Epidermal melanocyte (primary cell): Measurements from ENCODE around the gene COLQ.
"Not testable (repeated sequence)": the region's sequence is repeated elsewhere in the genome, so short reads cannot be mapped to it uniquely, and the experiment has no call there.

Source experiments
- DNase-seq: peaks from one replicate; pipeline ENCODE4 v3.0.0; 2011; ENCODE audit warnings: low spot score; ENCODE audit not compliant: insufficient read length

COLQ gene

GRCh38 chr3:15430624-15431023 is 90.9 kb downstream of the COLQ start:
- DNase-seq: no peak

- DNase-seq: no peak
These were observed 92.4 kb downstream of the COLQ start for GRCh38 chr3:15429080-15429479.

- no peak for DNase-seq
These were observed 93.0 kb downstream of the COLQ start for GRCh38 chr3:15428539-15428938.

- no peak for DNase-seq
These were observed 93.5 kb downstream of the COLQ start for GRCh38 chr3:15427981-15428380.

- peak; percentile 81 for DNase-seq
These were observed 94.2 kb downstream of the COLQ start, which contains the start of the genes EAF1 and METTL6 for GRCh38 chr3:15427182-15427880. Gene EAF1 (plus strand): TSS chr3:15427598. CDS start chr3:15427780, 182 bp downstream. Gene METTL6 (minus strand): TSS chr3:15427544. CDS start chr3:15426511, 1,033 bp downstream.

- DNase-seq: no peak
These were observed 94.9 kb downstream of the COLQ start for GRCh38 chr3:15426579-15427118.

- no peak for DNase-seq
These were observed 100.6 kb downstream of the COLQ start for GRCh38 chr3:15420871-15421270.

GRCh38 chr3:15410966-15411365 is 110.5 kb downstream of the COLQ start:
- not testable (repeated sequence) for DNase-seq

GRCh38 chr3:15409774-15410173 is 111.7 kb downstream of the COLQ start:
- DNase-seq: no peak

GRCh38 chr3:15409239-15409638 is 112.3 kb downstream of the COLQ start:
- no peak for DNase-seq

GRCh38 chr3:15405448-15406050 is 116.0 kb downstream of the COLQ start:
- no peak for DNase-seq

- no peak for DNase-seq
These were observed 116.7 kb downstream of the COLQ start for GRCh38 chr3:15404767-15405166.

GRCh38 chr3:15403965-15404364 is 117.5 kb downstream of the COLQ start:
- DNase-seq: no peak

- DNase-seq: no peak
These were observed 118.0 kb downstream of the COLQ start for GRCh38 chr3:15403495-15403894.

- no peak for DNase-seq
These were observed 119.6 kb downstream of the COLQ start for GRCh38 chr3:15401936-15402335.
